ENCODE results near the gene CTSE. TPM values are rescaled to one million over a fixed set of nuclear protein-coding genes. Genes with fewer than 3 reads are reported as not detected.

Gene CTSE
- 0.13 TPM in 1 of 2 replicates, not detected in the other for total RNA-seq

GRCh38 chr1:206023695-206024094 is at the start of gene CTSE:
CTSE (minus strand) TSS chr1:206023895; CDS start chr1:206023791, 104 bp downstream.

GRCh38 chr1:206052919-206053610 is 29.4 kb upstream of the CTSE start, which contains the start of gene RHEX:
RHEX (plus strand) TSS chr1:206053173; CDS start chr1:206097829, 44,656 bp downstream.

DNA sequence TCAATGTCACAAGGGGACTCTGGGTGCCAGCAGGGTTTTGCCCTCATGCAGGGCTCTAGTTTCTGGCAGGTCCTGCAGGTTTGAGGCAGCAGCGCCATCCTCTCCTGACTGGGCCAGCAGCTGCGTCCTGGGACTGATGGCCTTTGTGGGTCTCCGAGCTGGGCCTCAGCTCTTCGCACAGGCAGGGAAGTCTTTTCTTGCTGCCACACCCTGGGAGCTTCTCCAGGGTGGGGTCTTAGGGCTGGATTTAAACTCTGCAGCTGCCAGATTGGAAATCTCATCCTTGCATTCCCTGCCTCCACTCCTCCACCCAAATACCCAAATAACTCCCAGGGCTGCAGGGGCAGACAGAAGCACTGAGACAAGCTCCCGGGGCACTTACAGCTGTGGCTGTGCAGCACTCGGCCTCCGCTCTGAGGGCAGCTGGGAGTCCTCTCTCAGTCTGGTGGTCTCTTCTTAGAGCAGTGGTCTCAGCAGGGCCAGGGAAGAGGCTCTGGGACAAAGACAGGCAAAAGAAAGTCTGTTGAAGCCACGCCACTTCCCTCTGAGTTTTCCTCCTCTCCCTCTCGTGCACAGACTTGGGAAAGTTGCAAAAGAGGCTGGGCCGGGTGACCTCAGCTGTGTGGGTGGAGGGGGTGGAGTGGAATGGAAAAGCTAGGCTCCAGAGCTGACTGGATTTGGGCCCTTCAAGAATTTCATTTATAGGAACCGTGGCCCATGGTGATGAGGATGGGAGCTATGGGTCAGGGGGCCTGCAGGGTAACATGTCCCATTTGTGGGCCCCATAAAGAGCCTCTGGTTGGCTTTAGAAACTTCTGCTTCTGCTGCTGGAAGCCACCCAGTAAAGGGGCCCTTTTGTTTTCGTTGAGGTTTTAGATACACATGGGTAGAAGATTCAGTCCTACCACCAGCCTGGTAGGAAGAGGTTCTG is 20.6 kb downstream of the CTSE start, which contains the start of gene RAB7B:
Gene RAB7B, minus strand, starts transcription at position 525 of the 931 bp plus-strand sequence. CDS start 9,260 bp downstream, outside the sequence.

Other genes starting within 250 kb of the CTSE start
- 13.5 and 14.6 TPM in 2 replicates for gene RAB29, start 248.4 kb downstream of the CTSE start, total RNA-seq
- gene SLC41A1, start 210.7 kb downstream of the CTSE start, total RNA-seq: 10.8 and 13.2 TPM in 2 replicates
- gene PM20D1, start 173.8 kb downstream of the CTSE start, total RNA-seq: 0.63 and 1.5 TPM in 2 replicates
- not detected in 2 replicates for gene SLC26A9, start 80.4 kb downstream of the CTSE start, total RNA-seq
- 0.33 and 1.6 TPM in 2 replicates for gene RAB7B, start 20.5 kb downstream of the CTSE start, total RNA-seq
- 1.3 and 12.0 TPM in 2 replicates for gene RHEX, start 29.3 kb upstream of the CTSE start, total RNA-seq
- gene AVPR1B, start 93.5 kb upstream of the CTSE start, total RNA-seq: 0.13 TPM in 1 of 2 replicates, not detected in the other
- gene FAM72A, start 178.9 kb upstream of the CTSE start, total RNA-seq: 1.6 and 7.7 TPM in 2 replicates
- 45.0 and 45.8 TPM in 2 replicates for gene SRGAP2, start 179.6 kb upstream of the CTSE start, total RNA-seq

All from mesangial cell (primary cell).